HepG2 (cell line): ENCODE data around the gene RPS25. TPM values are rescaled to one million over a fixed set of nuclear protein-coding genes. Genes with fewer than 3 reads are reported as not detected.
A peak's percentile ranks its signal among the peaks of the same experiment; 100 is the strongest.

Experiments used
- ATAC-seq: fragments of 200-7000 bp; cut with Tn5 transposase; 3 replicates; pipeline ENCODE4 v1.9.1; 2020; ENCODE audit warnings: mild to moderate bottlenecking, moderate library complexity
- BruUV-seq: library from RNA; stranded (reverse); fragments of 400-500 nt; replicated peaks from 2 replicates; lab custom pipeline; 2021; lab: Mats Ljungman, UMichigan
- CTCF ChIA-PET: fragments of 300-600 bp; formaldehyde crosslinking; extraction: SDS; loops from one replicate; lab custom pipeline; 2021; ENCODE audit warnings: low total read pairs, inconsistent platforms, low intra/inter-chr PET ratio; lab: Yijun Ruan, JAX
- POLR2A ChIA-PET: fragments of 350-600 bp; sonication (Branson Sonifier 250); formaldehyde crosslinking; loops from one replicate; lab custom pipeline; 2020; ENCODE audit warnings: antibody characterized with exemption, inconsistent platforms; lab: Yijun Ruan, JAX
- DNase-seq: peaks from one replicate; pipeline ENCODE4 v3.0.0-alpha.2; 2015; ENCODE audit warnings: low spot score
- FAIRE-seq: peaks from 3 replicates; lab custom pipeline; 2011; peaks lifted over from hg19 to GRCh38; lab: Jason Lieb, UNC
- H2AFZ ChIP-seq: one replicate; pipeline ENCODE4 v1.6.1; 2011; ENCODE audit warnings: low read length, inconsistent platforms
- H3K27ac ChIP-seq: fragments of 300-600 bp; 3 replicates; pipeline ENCODE4 v1.8.0; 2011; ENCODE audit warnings: mixed run types, mild to moderate bottlenecking, mixed read lengths, low read length, inconsistent platforms; ENCODE audit not compliant: insufficient read depth; ENCODE audit errors: extremely low read length
- H3K27me3 ChIP-seq, 2 experiments: fragments of 200-600 bp in 1 of 2; 2 replicates in 1 of 2; 3 replicates in 1 of 2; pipeline versions ENCODE4 v1.6.0 to v1.8.0; 2011; ENCODE audit warnings: low read length in 2 of 2, mild to moderate bottlenecking in 2 of 2, moderate library complexity in 2 of 2, inconsistent platforms in 1 of 2; ENCODE audit not compliant: insufficient read depth in 2 of 2, control insufficient read depth in 1 of 2
- H3K36me3 ChIP-seq, 2 experiments: fragments of 200-600 bp in 1 of 2; replicated peaks in 1 of 2; 2 replicates in 1 of 2; 3 replicates in 1 of 2; pipeline versions ENCODE4 v1.5.1 to v1.8.0; 2011; ENCODE audit warnings: low read length in 2 of 2, inconsistent platforms in 1 of 2; ENCODE audit not compliant: insufficient read depth in 2 of 2, control insufficient read depth in 1 of 2
- H3K4me1 ChIP-seq: 2 replicates; pipeline ENCODE4 v1.5.1; 2012; ENCODE audit warnings: low read length, inconsistent platforms; ENCODE audit not compliant: insufficient read depth
- H3K4me2 ChIP-seq: 2 replicates; pipeline ENCODE4 v1.6.0; 2011; ENCODE audit warnings: low read depth, low read length, inconsistent platforms
- H3K4me3 ChIP-seq, 3 experiments: fragments of 200-600 bp in 1 of 3; sonication (generic), shearing (Covaris generic) in 1 of 3; replicated peaks in 1 of 3; 2 replicates each; pipeline ENCODE4 v1.5.1; 2011 to 2016; ENCODE audit warnings: low read length in 3 of 3, inconsistent platforms in 2 of 3, low read depth in 2 of 3, mild to moderate bottlenecking in 2 of 3, control low read depth in 1 of 3, mixed read lengths in 1 of 3; ENCODE audit not compliant: insufficient read depth in 1 of 3
- H3K79me2 ChIP-seq: one replicate; pipeline ENCODE4 v1.6.1; 2011; ENCODE audit warnings: low read length, inconsistent platforms; ENCODE audit not compliant: insufficient read depth
- H3K9ac ChIP-seq: 2 replicates; pipeline ENCODE4 v1.6.0; 2011; ENCODE audit warnings: mild to moderate bottlenecking, low read depth, low read length, inconsistent platforms; ENCODE audit not compliant: insufficient read depth
- H3K9me3 ChIP-seq: 2 replicates; pipeline ENCODE4 v1.5.1; 2012; ENCODE audit warnings: mild to moderate bottlenecking, low read length
- H4K20me1 ChIP-seq: 2 replicates; pipeline ENCODE4 v1.6.0; 2011; ENCODE audit warnings: inconsistent platforms, mild to moderate bottlenecking, low read length, moderate library complexity; ENCODE audit not compliant: insufficient read depth
- ARNT ChIP-seq: fragments of 450-650 bp; IDR thresholded peaks from 2 replicates; pipeline ENCODE4 v1.6.1; 2017
- KDM3A ChIP-seq: IDR thresholded peaks from 2 replicates; pipeline ENCODE4 v1.6.1; 2018; ENCODE audit warnings: low read depth, missing compliant biosample characterization
- KLF12 ChIP-seq: sonication (generic); formaldehyde crosslinking; IDR thresholded peaks from 2 replicates; pipeline ENCODE4 v1.4.0; 2020; ENCODE audit warnings: missing genetic modification reagents, borderline replicate concordance
- NFKB2 ChIP-seq: sonication (generic); formaldehyde crosslinking; IDR thresholded peaks from 2 replicates; pipeline ENCODE4 v1.4.0; 2020; ENCODE audit warnings: missing genetic modification reagents, borderline replicate concordance
- POLR2AphosphoS2 ChIP-seq: IDR thresholded peaks from 2 replicates; pipeline ENCODE4 v1.6.1; 2011; ENCODE audit warnings: low read depth, low read length, improper control_type of control experiment
- YY1 ChIP-seq: IDR thresholded peaks from 2 replicates; pipeline ENCODE4 v1.6.1; 2011; ENCODE audit warnings: low read length, low read depth, moderate library complexity, mild to moderate bottlenecking; ENCODE audit not compliant: insufficient read depth, insufficient replicate concordance
- ZBTB38 ChIP-seq: sonication (generic); formaldehyde crosslinking; IDR thresholded peaks from 2 replicates; pipeline ENCODE4 v1.5.1; 2020; ENCODE audit warnings: mild to moderate bottlenecking, missing genetic modification reagents
- ZBTB40 ChIP-seq, 2 experiments: fragments of 450-650 bp in 1 of 2; sonication (generic) in 1 of 2; formaldehyde crosslinking in 1 of 2; IDR thresholded peaks; 2 replicates each; pipeline versions ENCODE4 v1.6.1 to v1.8.0; 2016 to 2022; ENCODE audit warnings: antibody characterized with exemption in 1 of 2, mild to moderate bottlenecking in 1 of 2, missing genetic modification reagents in 1 of 2
- ZBTB46 ChIP-seq: sonication (generic); formaldehyde crosslinking; IDR thresholded peaks from 2 replicates; pipeline ENCODE4 v1.4.0; 2020; ENCODE audit warnings: mild to moderate bottlenecking, missing genetic modification reagents, borderline replicate concordance
- ZNF616 ChIP-seq: sonication (generic); formaldehyde crosslinking; IDR thresholded peaks from 2 replicates; pipeline ENCODE4 v1.5.0; 2020; ENCODE audit warnings: low read depth, mild to moderate bottlenecking, missing genetic modification reagents
- ZNF780A ChIP-seq: sonication (generic); formaldehyde crosslinking; IDR thresholded peaks from 2 replicates; pipeline ENCODE4 v1.8.0; 2022; ENCODE audit warnings: mild to moderate bottlenecking, missing genetic modification reagents, moderate library complexity
- WGBS: methylation state at CpG from one replicate; pipeline ENCODE4 v1.1.6; 2017; ENCODE audit warnings: low lambda C conversion rate; 5-methylcytosine and 5-hydroxymethylcytosine counted together
- in situ Hi-C: cut with HindIII; loops from 2 replicates; pipeline ENCODE4 v1.10.0; 2017; ENCODE audit warnings: low pct_unique_long_range_greater_than_20kb; ENCODE audit not compliant: extremely low pct_ligation_motif_present
- intact Hi-C: fragments of 100-400 bp; cut with micrococcal nuclease; formaldehyde crosslinking; loops from one replicate; pipeline ENCODE4 v1.10.0; 2022; ENCODE audit not compliant: unreplicated experiment
- polyA plus RNA-seq, 8 experiments: library from polyadenylated mRNA; depleted of rRNA in 3 of 8; stranded (reverse) in 7 of 8; unstranded in 1 of 8; fragments of >200 nt; fragmentation: Illumina TruSeq in 4 of 8; extraction: Trizol in 4 of 8; gene quantifications; 2 replicates each; pipeline versions ENCODE4 v1.2.1 to v1.2.3, GENCODE V29; 2011 to 2016; ENCODE audit warnings: low read depth in 4 of 8, missing spikeins in 1 of 8, mixed read lengths in 1 of 8; ENCODE audit not compliant: insufficient read depth in 1 of 8
- total RNA-seq, 5 experiments: library from RNA; depleted of rRNA; stranded (reverse); fragments of >200 nt; fragmentation: Illumina TruSeq; extraction: Trizol; gene quantifications; 2 replicates each; pipeline ENCODE4 v1.2.3, GENCODE V29; 2016; ENCODE audit warnings: low read depth in 1 of 5

RPS25 gene
- total and polyA plus RNA-seq, 2 of the 13 experiments (the other 11 are each of a cell fraction or from before 2014, with no cell fraction given) = 839 to 1,415 TPM

GRCh38 chr11:118997627-118998387 is 20.3 kb downstream of the RPS25 start, which contains the start of gene CENATAC:
Gene CENATAC, plus strand, starts transcription at chr11:118998138. Its CDS starts 60 bp downstream, at chr11:118998198.
- H2AFZ ChIP-seq = peak within 1 kb of the TSS; percentile 55
- peak; percentile 91 for DNase-seq
- ATAC-seq = peak; percentile 95
- ChIA-PET POLR2A (interaction anchor here (0.6 to 2.8 kb wide), 19 partner anchors 10 to 376 kb away, joined by 3 to 66 read pairs (median 5); partner anchors contain the start of genes BCL9L, DDX6, DPAGT1 and RPS25), CTCF (interaction anchor here (1.4 kb wide), 1 partner anchor 33 kb away, joined by 4 read pairs; the partner anchor contains the start of gene SLC37A4)
- H3K4me2 ChIP-seq = peak within 1 kb of the TSS; percentile 92
- peak within 1 kb of the TSS; percentile 74 for H3K9ac ChIP-seq
- peaks cover 5 to 13% of the 10 kb centered on the region in 2 experiments; a peak in 1 of 5 replicates for H3K36me3 ChIP-seq
- peak; percentile 71 for FAIRE-seq
- H3K4me1 ChIP-seq = peaks cover 42% of the 10 kb centered on the region
- no peaks in the 10 kb centered on the region for H3K9me3 ChIP-seq
- H3K27me3 ChIP-seq = no peaks in the 10 kb centered on the region; a peak in 1 of 5 replicates
- in situ Hi-C loops = no loop called here
- peak within 1 kb of the TSS; percentile 79 to 91 (median 90) for H3K4me3 ChIP-seq
- BruUV-seq = no TSS peak
- intact Hi-C loops = loop anchor here (2.0 kb wide), 1 partner anchor 33 kb away; the partner anchor contains the start of gene SLC37A4
- WGBS = 3% methylated on average over 8 of the region's 54 CpGs
- H3K27ac ChIP-seq = peak within 1 kb of the TSS; percentile 56
- H3K79me2 ChIP-seq = peaks cover 35% of the 10 kb centered on the region
- H4K20me1 ChIP-seq = no peaks in the 10 kb centered on the region
- TF ChIP-seq NFKB2 (CRISPR knock-in tag) (peak; percentile 78; the same call in 1 of the 2 replicates), KDM3A (peak; percentile 50; the same call in 1 of the 2 replicates), ZBTB40 (IDR thresholded peaks at IDR 0.05) (no peak), ZBTB40 (CRISPR knock-in tag; IDR thresholded peaks at IDR 0.05) (peak; percentile 59; the same call in 1 of the 2 replicates), YY1 (peak; percentile 80), ARNT (no peak), ZBTB46 (CRISPR knock-in tag) (no peak), POLR2AphosphoS2 (no peak), ZBTB38 (peak; percentile 54; the same call in 1 of the 2 replicates), ZNF616 (CRISPR knock-in tag) (no peak; the same call in 1 of the 2 replicates), KLF12 (0 out of 2 replicates have a peak, but pooled peaks have one; percentile 27), ZNF780A (CRISPR knock-in tag) (peak; percentile 19; the same call in 1 of the 2 replicates)
